Neural progenitor cell (in vitro differentiated cells): ENCODE data around the gene MXRA8. TPM values are rescaled to one million over a fixed set of nuclear protein-coding genes. Genes with fewer than 3 reads are reported as not detected.

Experiments used
- DNase-seq: peaks from one replicate; pipeline ENCODE4 v3.0.0-alpha.2; 2016; ENCODE audit warnings: low spot score
- H2AFZ ChIP-seq: fragments of 200-600 bp; sonication (generic); replicated peaks from 2 replicates; pipeline ENCODE4 v1.6.1; 2016; ENCODE audit warnings: antibody characterized with exemption
- H3F3A ChIP-seq: fragments of 200-600 bp; sonication (generic); 2 replicates; pipeline ENCODE4 v1.6.1; 2016; ENCODE audit warnings: antibody characterized with exemption, low read depth
- H3K27ac ChIP-seq: fragments of 200-600 bp; sonication (generic); 2 replicates; pipeline ENCODE4 v1.5.1; 2016; ENCODE audit warnings: mild to moderate bottlenecking
- H3K27me3 ChIP-seq: fragments of 200-600 bp; sonication (generic); 2 replicates; pipeline ENCODE4 v1.6.1; 2016; ENCODE audit warnings: mild to moderate bottlenecking, moderate library complexity
- H3K36me3 ChIP-seq: fragments of 200-600 bp; sonication (generic); 2 replicates; pipeline ENCODE4 v1.5.1; 2016
- H3K4me1 ChIP-seq: fragments of 200-600 bp; sonication (generic); 2 replicates; pipeline ENCODE4 v1.6.1; 2016; ENCODE audit warnings: mixed run types
- H3K4me2 ChIP-seq: fragments of 200-600 bp; sonication (generic); 2 replicates; pipeline ENCODE4 v1.6.1; 2016
- H3K4me3 ChIP-seq: fragments of 200-600 bp; sonication (generic); 2 replicates; pipeline ENCODE4 v1.5.1; 2016
- H3K79me2 ChIP-seq: fragments of 200-600 bp; sonication (generic); 2 replicates; pipeline ENCODE4 v1.6.1; 2016; ENCODE audit warnings: low read depth
- H3K9ac ChIP-seq: fragments of 200-600 bp; sonication (generic); 2 replicates; pipeline ENCODE4 v1.6.1; 2016
- H3K9me3 ChIP-seq: fragments of 200-600 bp; sonication (generic); 2 replicates; pipeline ENCODE4 v1.5.1; 2016; ENCODE audit warnings: low read depth
- H4K20me1 ChIP-seq: fragments of 200-600 bp; sonication (generic); 2 replicates; pipeline ENCODE4 v1.6.1; 2016; ENCODE audit warnings: low read depth
- H3K27ac Mint-ChIP-seq: 3 replicates; pipeline ENCODE4 v1.8.0; 2021; ENCODE audit warnings: mixed read lengths
- H3K27me3 Mint-ChIP-seq: 2 replicates; pipeline ENCODE4 v1.8.0; 2022; ENCODE audit warnings: low read depth, mild to moderate bottlenecking, inconsistent platforms, moderate library complexity, mixed read lengths; ENCODE audit not compliant: insufficient read depth
- H3K36me3 Mint-ChIP-seq: 3 replicates; pipeline ENCODE4 v1.8.0; 2021; ENCODE audit warnings: mixed read lengths
- H3K4me1 Mint-ChIP-seq: 3 replicates; pipeline ENCODE4 v1.8.0; 2021; ENCODE audit warnings: mixed read lengths
- H3K4me3 Mint-ChIP-seq: 3 replicates; pipeline ENCODE4 v1.8.0; 2021; ENCODE audit warnings: mild to moderate bottlenecking, moderate library complexity, mixed read lengths
- H3K9me3 Mint-ChIP-seq: 3 replicates; pipeline ENCODE4 v1.8.0; 2020; ENCODE audit warnings: mixed read lengths
- CTCF ChIP-seq: fragments of 200-600 bp; sonication (generic); IDR thresholded peaks from 2 replicates; pipeline ENCODE4 v1.5.1; 2017; ENCODE audit warnings: antibody characterized with exemption, mild to moderate bottlenecking
- EZH2 ChIP-seq: fragments of 200-600 bp; sonication (generic); IDR thresholded peaks from 2 replicates; pipeline ENCODE4 v1.6.1; 2017; ENCODE audit warnings: antibody characterized with exemption, mild to moderate bottlenecking, moderate library complexity
- EZH2phosphoT487 ChIP-seq: fragments of 200-600 bp; sonication (generic); IDR thresholded peaks from 2 replicates; pipeline ENCODE4 v1.6.1; 2017; ENCODE audit warnings: antibody characterized with exemption
- total RNA-seq: library from RNA; depleted of rRNA; stranded (reverse); fragments of >200 nt; gene quantifications from 2 replicates; pipeline ENCODE4 v1.2.3, GENCODE V29; 2015; ENCODE audit warnings: low replicate concordance

MXRA8 gene
- total RNA-seq, 1 donor from 2014 or later: 6.8 TPM

- H3F3A ChIP-seq: peaks cover 14% of the 10 kb centered on the region
- no peaks in the 10 kb centered on the region for H3K9me3 Mint-ChIP-seq
- H3K9ac ChIP-seq: no peak overlapping the region
- H3K4me3 ChIP-seq: no peak overlapping the region
- H3K79me2 ChIP-seq: peaks cover 80% of the 10 kb centered on the region
- H3K36me3 Mint-ChIP-seq: peaks cover 12% of the 10 kb centered on the region
- H4K20me1 ChIP-seq: peaks cover 83% of the 10 kb centered on the region
- H3K9me3 ChIP-seq: no peaks in the 10 kb centered on the region
- no peak for DNase-seq
- H3K4me1 ChIP-seq: peaks cover 7% of the 10 kb centered on the region
- no peak overlapping the region for H2AFZ ChIP-seq
- H3K27ac Mint-ChIP-seq: no peak overlapping the region
- H3K36me3 ChIP-seq: no peaks in the 10 kb centered on the region
- peaks cover 14% of the 10 kb centered on the region for H3K27me3 Mint-ChIP-seq
- no peak overlapping the region for H3K27ac ChIP-seq
- H3K4me3 Mint-ChIP-seq: no peak overlapping the region
- H3K4me1 Mint-ChIP-seq: peaks cover 18% of the 10 kb centered on the region
- no peaks in the 10 kb centered on the region for H3K27me3 ChIP-seq
- no peak for TF ChIP-seq CTCF
- TF ChIP-seq EZH2phosphoT487: no peak
- no peak for TF ChIP-seq EZH2
- H3K4me2 ChIP-seq: no peak overlapping the region
Observed at GRCh38 chr1:1319646-1319941, 38.8 kb downstream of the MXRA8 start.

- Histone ChIP-seq H3K9ac (no peak overlapping the region), H3K9me3 (no peaks in the 10 kb centered on the region), H3K4me3 (no peak overlapping the region), H3K4me2 (no peak overlapping the region), H3K79me2 (peaks cover 76% of the 10 kb centered on the region), H3K27ac (no peak overlapping the region), H3K4me1 (peaks cover 7% of the 10 kb centered on the region), H4K20me1 (peaks cover 87% of the 10 kb centered on the region), H3F3A (peaks cover 14% of the 10 kb centered on the region), H2AFZ (no peak overlapping the region), H3K36me3 (no peaks in the 10 kb centered on the region), H3K27me3 (no peaks in the 10 kb centered on the region)
- TF ChIP-seq EZH2: no peak
- TF ChIP-seq EZH2phosphoT487: no peak
- TF ChIP-seq CTCF: no peak
- DNase-seq: no peak
- H3K36me3 Mint-ChIP-seq: peaks cover 12% of the 10 kb centered on the region
- H3K27me3 Mint-ChIP-seq: peaks cover 14% of the 10 kb centered on the region
- H3K27ac Mint-ChIP-seq: no peak overlapping the region
- no peaks in the 10 kb centered on the region for H3K9me3 Mint-ChIP-seq
- no peak overlapping the region for H3K4me3 Mint-ChIP-seq
- H3K4me1 Mint-ChIP-seq: peaks cover 18% of the 10 kb centered on the region
Observed at GRCh38 chr1:1318777-1319645, 39.3 kb downstream of the MXRA8 start.

GRCh38 chr1:1318131-1318652, 40.2 kb downstream of the MXRA8 start:
- peaks cover 12% of the 10 kb centered on the region for H3K4me1 Mint-ChIP-seq
- no peak for DNase-seq
- H3K4me1 ChIP-seq: peaks cover 7% of the 10 kb centered on the region
- no peak overlapping the region for H3K4me3 ChIP-seq
- no peak for TF ChIP-seq EZH2
- TF ChIP-seq CTCF: no peak
- TF ChIP-seq EZH2phosphoT487: no peak
- no peak overlapping the region for H3K27ac Mint-ChIP-seq
- no peaks in the 10 kb centered on the region for H3K9me3 Mint-ChIP-seq
- peaks cover 14% of the 10 kb centered on the region for H3F3A ChIP-seq
- H3K4me3 Mint-ChIP-seq: no peak overlapping the region
- no peak overlapping the region for H3K9ac ChIP-seq
- H3K9me3 ChIP-seq: no peaks in the 10 kb centered on the region
- no peaks in the 10 kb centered on the region for H3K36me3 ChIP-seq
- peaks cover 82% of the 10 kb centered on the region for H4K20me1 ChIP-seq
- no peak overlapping the region for H2AFZ ChIP-seq
- peaks cover 70% of the 10 kb centered on the region for H3K79me2 ChIP-seq
- H3K36me3 Mint-ChIP-seq: peaks cover 11% of the 10 kb centered on the region
- H3K27ac ChIP-seq: no peak overlapping the region
- H3K27me3 ChIP-seq: no peaks in the 10 kb centered on the region
- no peak overlapping the region for H3K4me2 ChIP-seq
- H3K27me3 Mint-ChIP-seq: peaks cover 14% of the 10 kb centered on the region
